GM15510 (cell line): ENCODE data around the gene CLCNKA.

Source experiments
- POLR2A ChIP-seq: IDR thresholded peaks from 3 replicates; pipeline ENCODE4 v1.6.1; 2011; ENCODE audit warnings: borderline replicate concordance; ENCODE audit not compliant: insufficient read length; ENCODE audit errors: extremely low read depth

CLCNKA gene

GRCh38 chr1:16047791-16048475 is 26.1 kb downstream of the CLCNKA start:
- TF ChIP-seq POLR2A, result no peak

GRCh38 chr1:16048573-16049189 is 26.8 kb downstream of the CLCNKA start:
- no peak for TF ChIP-seq POLR2A

GRCh38 chr1:16050328-16050727 is 28.5 kb downstream of the CLCNKA start:
- no peak for TF ChIP-seq POLR2A

GRCh38 chr1:16051039-16051438 is 29.2 kb downstream of the CLCNKA start:
- no peak for TF ChIP-seq POLR2A

GRCh38 chr1:16053781-16054502 is 32.1 kb downstream of the CLCNKA start:
- TF ChIP-seq POLR2A, result no peak

GRCh38 chr1:16054598-16055540 is 33.0 kb downstream of the CLCNKA start:
- no peak for TF ChIP-seq POLR2A

- no peak for TF ChIP-seq POLR2A
These were observed 34.0 kb downstream of the CLCNKA start for GRCh38 chr1:16055613-16056520.

GRCh38 chr1:16061266-16061665 is 39.4 kb downstream of the CLCNKA start:
- TF ChIP-seq POLR2A, result no peak

GRCh38 chr1:16063226-16063829 is 41.5 kb downstream of the CLCNKA start:
- no peak for TF ChIP-seq POLR2A

- TF ChIP-seq POLR2A, result no peak
These were observed 42.1 kb downstream of the CLCNKA start for GRCh38 chr1:16063921-16064320.

GRCh38 chr1:16064536-16065268 is 42.9 kb downstream of the CLCNKA start:
- no peak for TF ChIP-seq POLR2A

- no peak for TF ChIP-seq POLR2A
These were observed 43.4 kb downstream of the CLCNKA start for GRCh38 chr1:16065269-16065576.

- no peak for TF ChIP-seq POLR2A
These were observed 44.4 kb downstream of the CLCNKA start for GRCh38 chr1:16066245-16066644.
